ENCODE results near the gene ZNF536.

DNA sequence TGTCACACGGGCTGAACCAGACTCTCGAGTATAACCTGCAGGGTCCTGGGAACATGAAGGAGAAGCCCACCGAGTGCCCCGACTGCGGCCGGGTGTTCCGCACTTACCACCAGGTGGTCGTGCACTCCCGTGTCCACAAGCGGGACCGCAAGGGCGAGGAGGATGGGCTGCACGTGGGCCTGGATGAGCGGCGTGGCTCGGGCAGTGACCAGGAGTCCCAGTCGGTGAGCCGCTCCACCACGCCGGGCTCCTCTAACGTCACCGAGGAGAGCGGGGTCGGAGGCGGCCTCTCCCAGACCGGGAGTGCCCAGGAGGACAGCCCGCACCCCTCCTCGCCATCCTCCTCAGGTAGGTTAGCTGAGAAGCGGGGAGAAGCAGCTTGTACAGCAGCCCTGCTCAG is 73.2 kb downstream of the ZNF536 start:
- no peak for TF ChIP-seq GATA3 (IDR thresholded peaks at IDR 0.05; ENCODE audit: low read depth, low read length)
- TF ChIP-seq GATA2 (IDR thresholded peaks at IDR 0.05; ENCODE audit: low read depth, low read length) = no peak

All from SH-SY5Y (cell line).